ENCODE results near the gene SLC10A7. TPM values are rescaled to one million over a fixed set of nuclear protein-coding genes. Genes with fewer than 3 reads are reported as not detected.
A peak's percentile ranks its signal among the peaks of the same experiment; 100 is the strongest.

Gene SLC10A7
- total and polyA plus RNA-seq, 2 experiments from 2014 or later = 0.81 to 4.3 TPM

DNA sequence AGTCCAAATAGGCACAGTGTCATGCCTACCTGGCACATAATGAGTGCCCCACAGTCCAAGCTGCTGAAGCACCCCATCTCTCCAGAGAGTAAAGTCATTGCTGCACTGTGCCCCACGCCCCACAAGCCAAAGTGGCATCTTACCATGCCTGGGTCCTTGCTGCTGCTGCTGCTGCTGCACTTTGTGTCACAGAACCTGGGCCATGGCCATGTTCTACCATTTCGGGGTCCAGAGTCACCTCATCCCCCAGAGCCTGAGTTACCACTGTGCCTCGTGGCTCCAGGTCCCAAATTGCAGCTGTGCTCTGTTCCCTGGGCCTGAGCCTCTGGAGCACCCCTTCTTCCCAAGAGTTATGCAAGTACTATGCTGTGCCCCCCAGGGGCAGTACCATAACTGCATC, 40.5 kb downstream of the SLC10A7 start:
- TF ChIP-seq NANOG (IDR thresholded peaks at IDR 0.05; ENCODE audit: borderline replicate concordance) (no peak), EZH2 (IDR thresholded peaks at IDR 0.05; ENCODE audit: low read depth, unreplicated experiment) (no peak), EZH2phosphoT487 (IDR thresholded peaks at IDR 0.05; ENCODE audit: unreplicated experiment) (no peak), CREB1 (CRISPR knock-in tag; IDR thresholded peaks at IDR 0.05; ENCODE audit: low read depth) (no peak), POLR2AphosphoS5 (IDR thresholded peaks at IDR 0.05; ENCODE audit: low read depth) (no peak)
- TF ChIP-seq, protein P1, sequence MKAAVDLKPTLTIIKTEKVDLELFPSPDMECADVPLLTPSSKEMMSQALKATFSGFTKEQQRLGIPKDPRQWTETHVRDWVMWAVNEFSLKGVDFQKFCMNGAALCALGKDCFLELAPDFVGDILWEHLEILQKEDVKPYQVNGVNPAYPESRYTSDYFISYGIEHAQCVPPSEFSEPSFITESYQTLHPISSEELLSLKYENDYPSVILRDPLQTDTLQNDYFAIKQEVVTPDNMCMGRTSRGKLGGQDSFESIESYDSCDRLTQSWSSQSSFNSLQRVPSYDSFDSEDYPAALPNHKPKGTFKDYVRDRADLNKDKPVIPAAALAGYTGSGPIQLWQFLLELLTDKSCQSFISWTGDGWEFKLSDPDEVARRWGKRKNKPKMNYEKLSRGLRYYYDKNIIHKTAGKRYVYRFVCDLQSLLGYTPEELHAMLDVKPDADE (IDR thresholded peaks at IDR 0.05) = no peak
- Mint-ChIP-seq H3K27me3 (ENCODE audit: insufficient read depth, low read depth, poor library complexity) (peaks cover 2% of the 10 kb centered on the region), H3K36me3 (ENCODE audit: low read depth) (peaks cover 8% of the 10 kb centered on the region; the same call in 2 of the 3 replicates), H3K4me3 (no peak overlapping the region), H3K4me1 (peaks cover 4% of the 10 kb centered on the region; the same call in 2 of the 3 replicates), H3K9me3 (peaks cover 10% of the 10 kb centered on the region), H3K27ac (peak overlapping the region; percentile 34; the same call in 1 of the 2 replicates)
- no peak for DNase-seq (ENCODE audit: low spot score)
- H3K9me2 ChIP-seq (ENCODE audit: insufficient read depth) = no peaks in the 10 kb centered on the region
- H3K4me1 ChIP-seq (ENCODE audit: insufficient read depth) = no peaks in the 10 kb centered on the region
- no peak overlapping the region for H3K4me3 ChIP-seq
- H3K27me3 ChIP-seq (ENCODE audit: insufficient read depth) = no peaks in the 10 kb centered on the region
- ATAC-seq = no peak
- H2AFZ ChIP-seq = no peak overlapping the region
- H3K27ac ChIP-seq (ENCODE audit: low read depth) = no peak overlapping the region
- no peaks in the 10 kb centered on the region for H3K79me2 ChIP-seq (replicated peaks; ENCODE audit: insufficient read depth)
- no peak overlapping the region for H3K4me2 ChIP-seq
- H3K36me3 ChIP-seq (ENCODE audit: insufficient read depth) = no peaks in the 10 kb centered on the region; the same call in 1 of the 2 replicates
- no peaks in the 10 kb centered on the region for H4K20me1 ChIP-seq (replicated peaks; ENCODE audit: insufficient read depth)
- no peaks in the 10 kb centered on the region for H3F3A ChIP-seq (replicated peaks; ENCODE audit: low read depth)

DNA sequence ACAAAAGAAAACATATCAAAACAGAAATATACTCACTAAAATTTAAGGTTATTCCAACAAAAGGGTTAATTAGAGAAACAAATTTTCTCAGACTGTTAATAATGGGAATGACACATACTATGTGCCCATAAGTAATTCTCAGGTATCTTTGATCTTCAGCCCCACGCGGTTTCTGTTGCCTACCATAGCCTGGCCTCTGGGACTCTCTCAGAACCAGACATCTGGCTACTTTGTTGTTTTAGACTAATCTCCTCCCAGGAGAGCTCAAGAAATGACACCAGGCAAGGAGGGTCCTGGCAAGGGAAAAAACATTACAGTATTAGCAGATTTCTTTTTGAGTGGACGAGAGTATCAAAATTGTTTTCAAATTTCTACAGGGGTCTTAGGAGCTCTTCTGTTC, 43.7 kb downstream of the SLC10A7 start:
- Histone ChIP-seq H3K36me3 (ENCODE audit: insufficient read depth) (no peaks in the 10 kb centered on the region; the same call in 1 of the 2 replicates), H2AFZ (no peak overlapping the region), H3K4me1 (ENCODE audit: insufficient read depth) (no peaks in the 10 kb centered on the region; the same call in 1 of the 2 replicates), H3K4me2 (no peak overlapping the region), H3K27me3 (ENCODE audit: insufficient read depth) (no peaks in the 10 kb centered on the region), H3K79me2 (replicated peaks; ENCODE audit: insufficient read depth) (no peaks in the 10 kb centered on the region), H3K4me3 (no peak overlapping the region), H3K27ac (ENCODE audit: low read depth) (no peak overlapping the region), H3K9me2 (ENCODE audit: insufficient read depth) (no peaks in the 10 kb centered on the region), H4K20me1 (replicated peaks; ENCODE audit: insufficient read depth) (no peaks in the 10 kb centered on the region), H3F3A (replicated peaks; ENCODE audit: low read depth) (no peaks in the 10 kb centered on the region)
- TF ChIP-seq, protein P1 (IDR thresholded peaks at IDR 0.05) = no peak
- TF ChIP-seq POLR2AphosphoS5 (IDR thresholded peaks at IDR 0.05; ENCODE audit: low read depth) (no peak), STAT1 (IDR thresholded peaks at IDR 0.05; ENCODE audit: unreplicated experiment) (no peak), NANOG (IDR thresholded peaks at IDR 0.05; ENCODE audit: borderline replicate concordance) (no peak), JUNB (IDR thresholded peaks at IDR 0.05; ENCODE audit: unreplicated experiment) (no peak)
- Mint-ChIP-seq H3K27ac (no peak overlapping the region), H3K36me3 (ENCODE audit: low read depth) (peaks cover 8% of the 10 kb centered on the region; the same call in 2 of the 3 replicates), H3K9me3 (peaks cover 10% of the 10 kb centered on the region), H3K27me3 (ENCODE audit: insufficient read depth, low read depth, poor library complexity) (peaks cover 2% of the 10 kb centered on the region), H3K4me3 (no peak overlapping the region), H3K4me1 (peaks cover 11% of the 10 kb centered on the region; the same call in 2 of the 3 replicates)
- ATAC-seq (no peak), DNase-seq (ENCODE audit: low spot score) (no peak)

DNA sequence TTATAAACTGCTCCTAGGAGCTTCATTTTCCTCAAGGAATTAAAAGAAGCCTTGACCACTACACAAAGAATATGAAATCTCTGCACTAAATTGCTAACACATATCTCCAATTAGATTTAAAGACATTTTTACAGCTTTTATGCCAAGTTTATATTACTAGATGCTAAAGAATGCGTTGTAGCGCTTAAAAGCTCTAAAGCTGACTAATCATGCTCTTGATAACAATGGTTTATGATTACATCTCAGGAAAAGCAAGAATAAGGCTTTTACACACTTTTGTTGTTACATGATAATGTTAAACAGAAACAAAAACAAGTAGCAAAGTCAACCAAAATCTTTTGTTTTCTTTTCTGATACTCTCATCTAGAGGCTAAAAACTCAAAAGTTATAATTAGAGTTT, 44.7 kb downstream of the SLC10A7 start:
- no peak for ATAC-seq
- H3K27me3 ChIP-seq (ENCODE audit: insufficient read depth) = no peaks in the 10 kb centered on the region
- H3K4me3 ChIP-seq = no peak overlapping the region
- H3K4me2 ChIP-seq = no peak overlapping the region
- H3K36me3 ChIP-seq (ENCODE audit: insufficient read depth) = no peaks in the 10 kb centered on the region
- Mint-ChIP-seq H3K27me3 (ENCODE audit: insufficient read depth, low read depth, poor library complexity) (peaks cover 2% of the 10 kb centered on the region), H3K4me3 (no peak overlapping the region), H3K4me1 (peaks cover 20% of the 10 kb centered on the region; the same call in 2 of the 3 replicates), H3K27ac (no peak overlapping the region), H3K36me3 (ENCODE audit: low read depth) (0 out of 3 replicates have a peak, but pooled peaks cover 3% of the 10 kb centered on the region), H3K9me3 (peaks cover 5% of the 10 kb centered on the region)
- no peaks in the 10 kb centered on the region for H3K79me2 ChIP-seq (replicated peaks; ENCODE audit: insufficient read depth)
- H3K4me1 ChIP-seq (ENCODE audit: insufficient read depth) = peaks cover 9% of the 10 kb centered on the region
- H2AFZ ChIP-seq = no peak overlapping the region
- no peak overlapping the region for H3K27ac ChIP-seq (ENCODE audit: low read depth)
- H4K20me1 ChIP-seq (replicated peaks; ENCODE audit: insufficient read depth) = no peaks in the 10 kb centered on the region
- no peaks in the 10 kb centered on the region for H3F3A ChIP-seq (replicated peaks; ENCODE audit: low read depth)
- H3K9me2 ChIP-seq (ENCODE audit: insufficient read depth) = no peaks in the 10 kb centered on the region
- no peak for DNase-seq (ENCODE audit: low spot score)
- TF ChIP-seq POLR2AphosphoS5 (IDR thresholded peaks at IDR 0.05; ENCODE audit: low read depth) (no peak), ZNF331 (CRISPR knock-in tag; IDR thresholded peaks at IDR 0.05; ENCODE audit: low read depth) (no peak), JUNB (IDR thresholded peaks at IDR 0.05; ENCODE audit: unreplicated experiment) (no peak), NANOG (IDR thresholded peaks at IDR 0.05; ENCODE audit: borderline replicate concordance) (no peak), EZH2 (IDR thresholded peaks at IDR 0.05; ENCODE audit: low read depth, unreplicated experiment) (no peak)
- TF ChIP-seq, protein P2, sequence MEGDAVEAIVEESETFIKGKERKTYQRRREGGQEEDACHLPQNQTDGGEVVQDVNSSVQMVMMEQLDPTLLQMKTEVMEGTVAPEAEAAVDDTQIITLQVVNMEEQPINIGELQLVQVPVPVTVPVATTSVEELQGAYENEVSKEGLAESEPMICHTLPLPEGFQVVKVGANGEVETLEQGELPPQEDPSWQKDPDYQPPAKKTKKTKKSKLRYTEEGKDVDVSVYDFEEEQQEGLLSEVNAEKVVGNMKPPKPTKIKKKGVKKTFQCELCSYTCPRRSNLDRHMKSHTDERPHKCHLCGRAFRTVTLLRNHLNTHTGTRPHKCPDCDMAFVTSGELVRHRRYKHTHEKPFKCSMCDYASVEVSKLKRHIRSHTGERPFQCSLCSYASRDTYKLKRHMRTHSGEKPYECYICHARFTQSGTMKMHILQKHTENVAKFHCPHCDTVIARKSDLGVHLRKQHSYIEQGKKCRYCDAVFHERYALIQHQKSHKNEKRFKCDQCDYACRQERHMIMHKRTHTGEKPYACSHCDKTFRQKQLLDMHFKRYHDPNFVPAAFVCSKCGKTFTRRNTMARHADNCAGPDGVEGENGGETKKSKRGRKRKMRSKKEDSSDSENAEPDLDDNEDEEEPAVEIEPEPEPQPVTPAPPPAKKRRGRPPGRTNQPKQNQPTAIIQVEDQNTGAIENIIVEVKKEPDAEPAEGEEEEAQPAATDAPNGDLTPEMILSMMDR (conservative IDR thresholded peaks at IDR 0.05; ENCODE audit: low read depth in 2 of 2) = no peak

Measured in GM23338 (cell line).